CD4-positive, alpha-beta T cell treated with Interleukin-21 for 1 hour (primary cell): ENCODE measurements around the gene APAF1.

ENCODE experiments used
- DNase-seq: peaks from one replicate; pipeline ENCODE4 v3.0.0-alpha.2; 2020

The APAF1 gene

DNA sequence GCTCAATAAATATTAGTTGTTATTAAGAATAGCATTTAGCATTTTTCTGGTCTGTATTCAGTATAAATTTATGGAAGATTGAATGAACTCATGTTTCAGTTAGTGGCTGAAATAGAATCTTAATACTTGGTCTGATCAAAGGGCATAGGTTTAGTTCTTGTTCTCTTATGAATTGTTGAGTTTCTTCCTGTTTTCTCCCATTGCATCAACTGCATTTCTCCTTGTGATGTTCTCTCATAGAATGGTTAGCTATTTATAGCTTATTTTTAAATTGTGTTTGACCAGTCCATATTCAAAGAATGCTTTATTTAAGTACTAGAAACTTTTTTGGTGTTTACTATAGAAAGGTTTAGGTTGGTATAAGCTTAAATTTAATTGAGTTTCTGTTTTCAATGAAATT, 29.8 kb downstream of the APAF1 start:
- no peak for DNase-seq

DNA sequence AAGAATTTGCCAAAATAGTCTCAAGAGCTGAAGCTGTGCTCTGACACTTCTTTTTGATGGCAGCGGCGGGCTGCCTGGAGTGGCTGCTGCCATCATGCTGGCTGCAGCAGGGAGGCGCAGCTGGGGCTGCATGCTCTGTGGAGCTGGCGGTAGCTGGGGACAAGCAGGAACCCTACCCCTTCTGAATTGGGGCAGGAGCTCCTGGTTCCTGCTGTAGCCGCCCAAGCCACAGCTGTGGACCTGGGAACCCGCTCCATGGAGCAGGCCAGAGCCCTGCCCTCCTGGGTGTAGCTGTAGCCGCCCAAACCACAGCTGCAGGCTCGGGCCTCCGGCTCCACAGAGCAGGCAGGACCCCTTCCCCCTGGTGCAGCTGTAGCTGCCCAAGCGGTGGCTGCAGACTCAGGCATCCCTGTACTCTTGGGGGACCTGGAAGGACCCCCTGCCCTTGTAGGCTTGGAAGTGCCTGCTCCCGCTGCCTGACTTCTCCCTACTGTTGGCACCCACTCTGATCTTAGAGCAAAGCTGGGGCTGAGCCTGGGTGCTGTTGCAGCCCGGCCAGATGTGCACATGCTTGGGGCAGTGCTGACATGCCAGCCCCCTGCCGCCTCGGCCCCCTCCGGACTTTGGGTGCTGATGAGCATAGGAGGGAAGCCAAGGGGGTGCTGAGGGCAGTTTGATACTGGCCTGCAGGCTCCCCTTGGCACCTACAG, 33.3 kb downstream of the APAF1 start:
- DNase-seq, result no peak

DNA sequence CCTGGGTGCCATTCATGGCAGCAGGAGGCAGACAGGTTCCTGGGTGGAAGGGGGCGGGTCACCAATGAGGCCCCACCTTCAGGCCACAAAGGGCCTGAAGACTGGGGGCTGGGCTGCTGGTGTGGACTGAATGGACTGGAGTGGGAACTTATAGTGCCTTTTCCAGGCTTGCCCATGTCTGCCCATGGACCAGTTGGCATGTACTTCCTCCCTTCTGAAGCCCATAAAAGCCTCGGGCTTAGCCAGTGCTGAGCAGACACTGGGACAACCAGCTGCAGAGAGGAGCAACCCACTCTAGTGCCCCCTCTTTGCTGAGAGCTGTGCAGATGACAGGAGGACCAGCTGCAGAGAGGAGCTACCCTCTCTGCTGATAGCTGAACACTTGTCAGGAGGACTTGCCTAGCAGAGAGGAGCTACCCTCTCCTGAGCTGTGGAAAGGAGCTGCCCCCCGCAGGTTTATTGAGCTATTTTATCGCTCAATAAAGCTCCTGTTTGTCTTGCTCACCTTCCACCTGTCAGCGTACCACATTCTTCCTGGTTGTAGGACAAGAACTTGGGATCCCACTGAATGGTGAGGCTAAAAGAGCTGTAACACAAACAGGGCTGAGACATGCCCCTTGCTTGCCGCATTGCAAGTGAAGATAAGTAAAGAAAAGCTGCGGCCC, 34.0 kb downstream of the APAF1 start:
- DNase-seq, result no peak

DNA sequence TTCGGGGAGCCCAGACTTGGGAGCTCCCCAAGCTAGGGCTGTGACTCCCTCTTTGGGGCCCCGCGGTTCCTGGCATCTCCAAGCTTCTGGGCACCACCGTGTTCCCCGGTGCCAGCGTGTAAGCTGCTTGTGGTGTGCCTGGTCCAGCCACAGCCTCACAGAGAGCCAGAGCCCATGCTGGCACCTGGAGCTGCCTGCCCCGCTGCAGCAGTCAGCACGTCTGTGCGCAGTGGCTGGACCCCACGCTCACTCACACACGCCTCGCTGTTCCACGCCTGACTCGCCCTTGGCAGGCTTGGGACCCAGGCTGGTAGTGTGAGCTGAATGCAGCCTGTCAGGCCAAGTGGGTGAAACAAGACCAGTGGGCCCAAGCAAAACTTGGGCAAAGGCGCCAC, 34.5 kb downstream of the APAF1 start:
- DNase-seq, result no peak

DNA sequence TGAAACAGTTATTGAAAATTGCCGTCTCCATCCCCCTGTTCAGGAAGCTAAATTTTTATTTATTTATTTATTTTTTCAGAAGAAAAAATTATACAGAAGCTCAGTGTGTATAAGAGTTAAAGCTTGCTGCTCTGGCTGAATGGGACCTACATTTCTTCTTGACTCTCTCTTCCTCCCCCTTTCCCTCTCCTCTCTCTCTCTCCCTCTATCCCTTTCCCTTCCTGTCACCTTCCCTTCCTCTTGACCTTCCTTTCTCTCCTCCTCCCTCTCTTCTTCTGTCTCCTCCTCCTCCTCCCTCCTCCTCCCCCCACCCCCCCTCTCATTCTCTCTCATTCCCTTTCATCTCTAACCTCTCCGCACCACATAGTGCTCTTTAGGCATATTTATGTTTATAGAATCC, 39.1 kb downstream of the APAF1 start:
- DNase-seq, result no peak

DNA sequence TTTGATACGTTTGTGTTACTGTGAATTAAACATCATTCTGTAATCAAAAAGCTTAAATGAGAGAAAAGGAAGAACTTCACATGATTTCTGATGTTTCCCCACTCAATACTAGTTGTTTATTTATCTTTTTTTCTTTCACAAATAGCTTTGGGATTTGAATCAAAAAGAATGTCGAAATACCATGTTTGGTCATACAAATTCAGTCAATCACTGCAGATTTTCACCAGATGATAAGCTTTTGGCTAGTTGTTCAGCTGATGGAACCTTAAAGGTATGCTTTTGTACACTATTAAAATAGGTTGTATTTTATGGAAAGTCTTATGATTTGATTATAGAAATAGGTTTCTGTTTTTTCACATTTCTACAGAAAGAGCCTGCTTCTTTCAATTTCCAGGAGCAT, 41.5 kb downstream of the APAF1 start:
- DNase-seq, result no peak

DNA sequence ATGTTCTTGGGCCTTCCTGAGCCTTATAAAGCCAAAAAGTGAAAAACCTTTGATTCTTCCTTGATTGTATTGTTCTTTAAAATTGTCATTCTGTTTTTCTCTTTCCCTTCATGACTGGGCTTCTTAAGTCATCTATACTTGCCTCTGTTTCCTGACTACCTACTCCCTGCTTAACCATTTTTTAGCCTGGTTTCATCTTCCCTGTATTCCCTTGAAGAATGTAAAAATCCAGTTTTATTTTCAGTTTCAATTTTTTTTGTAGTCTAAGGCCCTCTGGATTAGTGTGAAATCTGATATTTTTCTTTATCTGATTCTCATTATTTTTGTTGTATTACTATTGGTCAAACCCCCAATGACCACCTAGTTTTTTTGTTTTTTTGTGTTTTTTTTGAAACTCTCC, 46.3 kb downstream of the APAF1 start:
- no peak for DNase-seq

DNA sequence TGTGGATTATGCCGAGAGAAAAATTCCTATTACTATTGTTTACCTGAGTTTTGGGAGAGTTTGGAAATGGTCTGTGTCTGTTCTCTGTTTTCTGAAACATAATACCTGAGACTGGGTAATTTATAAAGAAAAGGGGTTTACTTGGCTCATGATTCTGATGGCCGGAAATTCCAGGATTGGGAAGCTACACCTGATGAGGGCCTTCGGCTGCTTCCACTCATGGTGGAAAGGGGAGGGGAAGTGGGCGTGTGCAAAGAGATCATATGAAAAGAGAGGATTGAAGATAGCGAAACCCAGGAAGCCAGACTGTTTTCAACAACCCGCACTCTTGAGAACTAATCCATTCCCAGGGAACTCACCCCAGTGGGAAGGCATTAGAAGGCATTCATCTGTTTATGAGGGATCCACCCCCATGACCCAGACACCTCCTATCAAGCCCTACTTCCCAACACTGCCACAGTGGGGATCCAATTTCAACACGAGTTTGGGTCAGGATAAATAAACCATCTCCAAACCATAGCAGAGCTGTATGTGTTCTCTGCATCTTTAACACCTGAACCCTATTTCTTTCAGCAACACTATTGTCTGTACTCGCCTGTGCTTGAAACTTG, 51.1 kb downstream of the APAF1 start:
- DNase-seq, result no peak

DNA sequence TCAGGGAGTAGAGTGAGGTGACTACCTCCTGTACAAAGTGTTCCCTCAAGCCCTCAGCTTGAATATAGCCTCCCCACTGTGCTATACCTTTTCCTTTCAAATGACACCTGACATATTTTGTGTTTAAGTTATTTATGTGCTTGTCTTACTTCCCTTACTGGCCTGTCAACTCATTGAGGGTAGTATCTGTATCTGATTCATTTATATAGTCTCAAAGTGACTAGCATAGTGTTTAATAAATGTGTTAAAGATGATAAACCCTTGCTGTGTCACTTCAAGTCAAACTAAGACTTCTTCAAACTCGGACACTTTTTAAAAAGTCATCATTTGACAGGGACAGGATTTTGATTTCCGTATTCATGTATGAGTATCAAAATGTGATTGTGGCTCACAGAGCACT, 52.1 kb downstream of the APAF1 start:
- no peak for DNase-seq

DNA sequence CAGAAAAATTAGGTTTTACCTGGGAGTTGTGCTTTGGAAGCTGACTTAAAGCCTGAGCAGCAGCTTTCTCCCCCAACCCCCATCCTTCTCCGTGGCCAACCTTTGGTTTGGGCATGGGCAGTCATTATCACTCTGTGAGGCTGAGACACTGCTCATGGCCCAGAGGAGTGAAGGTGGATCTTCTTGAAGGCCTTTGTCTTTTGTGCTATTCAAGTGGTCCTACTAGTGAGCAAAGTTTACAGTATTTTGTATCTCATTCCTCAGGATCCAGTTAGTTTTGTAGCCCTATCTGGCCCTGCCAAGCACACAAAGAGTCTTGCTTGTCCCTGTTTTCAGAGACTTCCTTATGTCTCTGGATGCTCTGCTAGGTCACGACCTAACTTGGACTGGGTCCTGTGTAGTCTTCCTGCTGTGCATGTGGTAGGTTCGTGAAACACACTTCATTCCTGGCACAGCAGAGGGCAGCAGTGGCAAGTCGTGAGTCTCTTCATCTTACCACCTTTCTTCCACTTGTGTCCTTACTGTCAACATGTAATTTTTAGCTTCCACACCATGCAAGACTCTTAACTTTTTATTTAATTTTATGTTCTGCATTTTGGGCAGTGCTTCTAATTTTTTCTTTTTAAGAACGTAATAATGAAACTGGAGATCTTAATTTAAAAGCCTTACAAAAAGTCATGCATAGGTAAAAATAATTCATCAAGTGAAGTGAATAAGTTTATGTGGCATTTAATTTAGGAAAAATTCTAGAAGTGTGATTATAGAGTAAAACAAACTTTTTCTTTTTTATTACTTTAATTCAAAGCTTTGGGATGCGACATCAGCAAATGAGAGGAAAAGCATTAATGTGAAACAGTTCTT, 53.7 kb downstream of the APAF1 start:
- DNase-seq, result peak; percentile 30

DNA sequence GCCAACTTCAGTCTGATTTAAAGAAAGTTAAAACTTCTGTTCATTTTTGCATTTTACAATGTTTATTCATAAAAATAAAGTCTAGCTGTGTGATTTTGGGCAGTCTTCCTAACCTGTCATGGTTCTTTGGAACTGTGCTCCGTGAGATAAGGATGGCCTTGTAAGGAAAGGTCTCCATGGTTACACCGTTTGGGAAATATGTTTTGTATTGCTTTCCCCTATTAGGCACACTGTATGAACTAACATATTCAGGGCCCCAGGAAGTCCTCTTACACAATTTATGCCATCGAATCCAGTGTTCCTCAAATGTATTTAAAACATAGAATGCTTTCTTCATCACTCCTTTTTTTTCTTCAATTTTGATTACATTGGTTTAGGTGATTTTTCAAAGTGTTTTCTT, 54.5 kb downstream of the APAF1 start:
- DNase-seq, result no peak

DNA sequence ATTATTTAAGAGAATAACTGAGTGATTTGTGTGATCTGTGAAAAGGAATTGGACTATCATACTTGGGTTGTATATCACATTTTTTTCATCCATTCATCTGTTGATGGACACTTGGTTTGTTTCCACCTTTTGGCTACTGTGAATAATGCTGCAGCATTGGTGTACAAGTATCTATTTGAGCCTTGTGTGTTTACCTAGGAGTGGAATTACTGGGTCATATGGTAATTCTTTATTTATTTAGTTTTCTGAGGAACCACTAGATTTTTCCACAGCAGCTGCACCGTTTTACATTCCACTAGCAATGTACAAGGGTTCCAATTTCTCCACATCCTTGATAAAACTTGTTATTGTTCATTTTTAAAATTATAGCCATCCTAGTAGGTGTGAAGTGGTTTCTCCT, 56.1 kb downstream of the APAF1 start:
- no peak for DNase-seq

DNA sequence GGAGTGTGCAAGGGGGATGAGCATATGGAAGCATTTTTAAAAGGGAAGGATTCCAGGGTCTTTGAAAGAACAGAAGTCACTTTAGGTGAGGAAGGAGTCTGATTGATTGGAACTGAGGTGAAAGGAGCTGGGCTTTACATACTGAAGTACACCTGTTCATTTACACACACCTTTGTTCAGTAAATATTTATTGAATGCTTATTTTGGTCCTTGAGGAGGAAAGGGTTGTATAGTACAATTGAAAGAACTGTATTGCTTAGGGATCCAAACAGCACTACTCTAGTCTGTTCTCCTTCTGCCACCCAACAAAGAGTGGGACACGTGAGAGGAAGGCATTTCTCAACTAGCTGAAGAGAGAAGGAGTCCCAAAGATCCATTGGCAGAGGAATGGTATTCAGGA, 63.9 kb downstream of the APAF1 start:
- no peak for DNase-seq

DNA sequence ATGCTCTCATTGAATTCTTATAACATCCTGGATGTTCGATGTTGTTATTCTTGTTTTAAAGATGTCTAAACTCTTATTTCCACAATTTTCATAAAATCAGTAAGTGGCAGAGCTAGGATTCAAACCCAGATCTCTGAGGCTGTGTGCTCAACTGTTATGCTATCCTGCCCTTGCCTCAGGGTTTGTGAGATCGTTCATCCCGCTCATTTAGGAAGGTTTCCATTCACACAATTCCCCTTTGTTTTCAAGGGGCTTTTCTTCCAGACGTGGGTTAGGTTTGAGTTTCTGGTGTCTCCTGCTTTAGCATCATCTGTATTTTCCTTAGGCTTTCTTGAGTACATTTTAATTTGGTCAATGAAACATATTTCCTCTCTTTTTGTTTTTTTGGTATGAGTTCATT, 69.3 kb downstream of the APAF1 start:
- DNase-seq, result no peak

DNA sequence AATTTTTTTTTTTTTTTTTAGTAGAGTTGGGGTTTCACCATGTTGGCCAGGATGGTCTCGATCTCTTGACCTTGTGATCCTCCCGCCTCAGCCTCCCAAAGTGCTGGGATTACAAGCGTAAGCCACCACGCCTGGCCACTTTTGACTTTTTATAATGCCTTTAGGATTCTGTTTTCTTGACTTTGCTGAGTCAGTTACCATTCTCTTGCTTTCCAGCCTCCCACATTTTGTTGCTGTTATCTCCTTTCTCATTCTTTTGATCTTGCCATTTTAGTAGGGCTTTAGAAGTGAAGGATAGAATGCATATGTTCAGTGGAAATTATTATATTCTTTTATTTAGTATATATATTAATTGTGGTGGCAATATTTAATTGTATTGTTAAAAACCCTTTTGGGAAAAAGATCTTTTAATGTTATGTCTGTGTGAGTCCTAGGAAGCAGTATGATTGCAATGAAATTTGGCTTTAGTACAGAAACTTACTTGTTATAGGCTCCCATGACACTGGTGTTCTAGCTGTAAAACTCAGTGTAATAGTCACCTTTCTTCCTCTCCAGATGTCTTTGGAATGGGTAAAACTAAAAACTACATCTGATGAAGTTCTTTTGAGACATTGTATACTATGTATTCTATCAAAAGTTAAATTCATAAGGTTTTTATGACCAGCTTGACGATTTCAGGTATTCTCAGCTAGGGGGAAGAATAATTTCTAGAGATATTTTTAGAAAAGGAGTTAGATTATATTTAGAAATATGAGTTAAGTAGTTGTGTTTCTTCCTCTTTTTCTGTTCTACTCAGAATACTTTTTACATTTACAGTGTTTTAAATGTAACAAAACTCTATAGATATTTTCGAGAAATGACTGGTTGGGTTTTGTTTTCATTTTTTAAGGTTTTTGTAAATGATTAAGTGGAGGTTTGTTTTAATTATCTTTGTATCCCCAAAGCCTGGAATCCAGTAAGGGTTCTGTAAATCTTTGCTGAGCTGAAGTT, 74.7 kb downstream of the APAF1 start:
- DNase-seq, result no peak

DNA sequence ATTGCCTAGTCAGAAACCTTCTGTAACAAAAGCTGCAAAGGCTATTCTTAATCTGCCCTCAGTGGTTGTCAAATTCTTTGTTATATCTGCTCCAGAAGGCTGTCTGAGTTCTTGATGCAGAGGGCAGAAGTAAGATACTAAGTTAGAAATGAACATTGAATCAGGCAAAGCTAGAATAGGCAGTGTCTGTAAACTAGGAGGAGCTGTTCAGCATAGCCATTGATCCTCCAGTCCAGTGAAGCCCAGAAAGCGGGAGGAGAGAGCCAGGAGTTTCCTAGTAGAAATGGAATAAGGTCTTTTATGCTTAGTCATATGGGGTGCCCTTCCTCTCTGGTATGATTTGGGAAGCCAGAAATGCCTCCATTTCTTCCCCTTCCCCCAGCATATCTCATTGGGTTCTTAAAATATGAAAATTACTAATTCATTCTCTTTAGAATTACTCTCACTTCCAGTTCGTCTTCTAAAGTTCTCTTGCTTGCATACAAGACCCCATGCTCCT, 76.2 kb downstream of the APAF1 start:
- DNase-seq, result no peak

DNA sequence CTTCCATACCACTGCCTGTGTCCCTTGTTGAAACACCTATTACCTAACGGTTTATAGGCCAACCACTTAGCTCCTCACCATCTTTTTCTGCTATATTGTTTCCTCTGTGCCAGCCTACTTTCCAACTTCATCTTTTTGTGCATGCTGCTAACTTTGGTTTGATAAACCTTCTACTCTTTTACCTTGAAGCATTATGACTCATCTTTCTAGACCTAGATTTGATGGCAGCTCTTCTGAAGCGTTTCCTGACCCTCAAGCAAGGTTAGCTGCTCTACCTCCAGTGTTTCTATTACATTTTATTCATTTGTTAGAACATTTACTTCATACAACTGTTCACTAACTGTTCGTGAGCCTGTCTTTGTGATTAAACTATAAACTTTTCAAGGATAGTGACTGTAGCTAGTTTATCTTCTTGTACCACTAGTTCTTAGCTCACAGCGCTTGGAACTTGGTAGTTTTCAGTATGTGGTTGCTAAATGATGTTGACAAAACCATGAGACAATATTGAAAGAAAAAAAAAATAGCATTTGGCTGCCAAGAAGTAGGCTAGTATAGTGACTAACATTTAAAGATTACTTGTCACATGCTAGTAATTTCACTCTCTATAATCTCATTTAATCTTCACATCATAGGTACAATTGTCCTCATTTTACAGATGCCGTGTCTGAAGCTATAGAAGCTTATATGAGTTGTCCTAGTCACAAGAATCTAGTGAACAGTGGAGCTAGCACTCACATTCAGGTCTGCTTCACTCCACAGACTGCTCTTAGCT, 79.5 kb downstream of the APAF1 start:
- no peak for DNase-seq

DNA sequence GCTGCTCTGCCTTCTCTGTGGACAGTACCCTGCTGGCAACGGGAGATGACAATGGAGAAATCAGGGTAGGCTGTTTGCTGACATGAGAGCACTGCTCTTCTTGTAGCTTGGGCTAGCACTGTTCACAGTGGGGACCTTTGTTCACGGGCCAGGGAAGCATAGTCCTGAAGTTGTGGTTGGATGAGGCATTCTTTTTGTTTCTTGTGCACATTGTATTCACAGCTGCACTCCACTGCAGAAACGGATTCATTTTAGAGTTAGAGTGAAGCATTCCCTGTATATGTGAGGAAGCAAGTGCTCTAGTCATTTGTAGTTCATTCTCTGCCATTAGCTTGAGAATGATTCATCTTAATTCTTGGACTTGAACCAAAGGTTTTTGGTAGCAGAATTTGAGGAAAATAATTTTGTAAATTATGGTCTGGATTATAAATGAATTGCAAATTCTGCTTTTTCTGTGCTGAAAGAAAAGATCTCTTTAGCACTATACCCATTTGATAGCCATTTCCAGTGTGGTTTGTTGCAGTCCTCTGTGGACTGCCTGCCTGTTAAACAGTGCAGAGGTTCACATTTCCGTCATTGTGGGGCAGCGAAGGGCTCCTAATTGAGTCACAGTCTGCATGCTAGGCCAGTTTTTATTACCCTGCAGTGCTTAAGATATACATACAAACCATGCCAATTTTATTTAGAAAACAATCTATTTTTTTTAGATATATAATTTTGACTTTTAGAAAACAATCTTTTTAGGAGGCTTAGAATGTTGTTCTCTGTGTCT, 80.6 kb downstream of the APAF1 start:
- DNase-seq, result peak; percentile 39

DNA sequence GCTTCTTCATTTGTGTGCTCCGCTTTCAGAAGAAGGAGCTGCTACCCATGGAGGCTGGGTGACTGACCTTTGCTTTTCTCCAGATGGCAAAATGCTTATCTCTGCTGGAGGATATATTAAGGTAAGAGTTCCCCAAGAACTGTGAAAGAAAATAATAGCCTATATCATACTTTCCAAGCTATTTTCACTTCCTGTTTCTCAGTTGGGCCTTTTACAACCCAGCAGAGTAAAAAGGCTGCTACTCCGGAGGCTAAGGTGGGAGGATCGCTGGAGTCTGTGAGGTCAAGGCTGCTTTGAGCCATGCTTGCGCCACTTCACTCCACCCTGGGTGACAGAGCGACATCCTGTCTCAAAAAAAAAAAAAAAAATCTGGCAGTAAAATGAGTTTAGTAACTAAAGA, 82.1 kb downstream of the APAF1 start:
- DNase-seq, result no peak

DNA sequence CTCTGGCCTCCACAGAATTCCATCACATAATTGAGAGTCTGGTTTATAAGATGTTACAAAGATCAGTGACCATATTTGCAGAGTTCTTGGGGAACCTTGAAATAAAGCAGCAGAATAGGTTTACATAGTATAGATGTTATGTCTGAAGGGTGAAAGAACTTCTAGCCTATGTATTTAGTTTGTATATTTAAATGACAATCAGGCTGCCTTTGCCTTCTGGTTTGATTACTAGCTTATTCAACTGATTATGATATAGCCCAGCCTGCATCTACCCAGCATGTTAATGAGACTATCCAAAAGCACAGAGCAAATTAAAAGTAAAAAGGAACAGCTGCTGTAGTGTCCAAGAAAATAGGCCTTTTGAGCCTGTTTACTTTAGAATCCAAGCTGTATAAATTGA, 85.3 kb downstream of the APAF1 start:
- no peak for DNase-seq
